GM18909 (cell line): ENCODE data around the gene TYR.
"Not testable (repeated sequence)": the region's sequence is repeated elsewhere in the genome, so short reads cannot be mapped to it uniquely, and the experiment has no call there.

Source experiments
- ATAC-seq: cut with Tn5 transposase; IDR thresholded peaks from one replicate; pipeline ENCODE4 v1.9.1; 2021; ENCODE audit warnings: mild to moderate bottlenecking; ENCODE audit not compliant: unreplicated experiment, poor library complexity

Gene TYR

GRCh38 chr11:89340450-89340849, 162.8 kb downstream of the TYR start:
- not testable (repeated sequence) for ATAC-seq

- ATAC-seq = not testable (repeated sequence)
These were observed 165.4 kb downstream of the TYR start for GRCh38 chr11:89342880-89343572.
